Progenitor cell of endocrine pancreas (in vitro differentiated cells): ENCODE data around the gene PTGS1. TPM values are rescaled to one million over a fixed set of nuclear protein-coding genes. Genes with fewer than 3 reads are reported as not detected.

Experiments used
- DNase-seq: peaks from one replicate; pipeline ENCODE4 v3.0.0; 2021; ENCODE audit warnings: low spot score; ENCODE audit not compliant: unreplicated experiment
- H3K27ac Mint-ChIP-seq: 2 replicates; pipeline ENCODE4 v1.8.0; 2021; ENCODE audit warnings: mild to moderate bottlenecking, moderate library complexity, mixed read lengths
- H3K27me3 Mint-ChIP-seq: 2 replicates; pipeline ENCODE4 v1.8.0; 2021; ENCODE audit warnings: mixed read lengths
- H3K36me3 Mint-ChIP-seq: 2 replicates; pipeline ENCODE4 v1.8.0; 2022; ENCODE audit warnings: mixed read lengths; ENCODE audit not compliant: insufficient read depth
- H3K4me1 Mint-ChIP-seq: 2 replicates; pipeline ENCODE4 v1.8.0; 2021; ENCODE audit warnings: low read depth, mixed read lengths
- H3K4me3 Mint-ChIP-seq: 2 replicates; pipeline ENCODE4 v1.8.0; 2021; ENCODE audit warnings: low read depth, mild to moderate bottlenecking, moderate library complexity, mixed read lengths
- H3K9me3 Mint-ChIP-seq: 2 replicates; pipeline ENCODE4 v1.8.0; 2021; ENCODE audit warnings: low read depth, mixed read lengths
- CTCF ChIP-seq: fragments of 200-600 bp; sonication (generic); IDR thresholded peaks from one replicate; pipeline ENCODE4 v1.5.0; 2021; ENCODE audit warnings: antibody characterized with exemption, mild to moderate bottlenecking; ENCODE audit not compliant: unreplicated experiment
- total RNA-seq: library from RNA; stranded (reverse); gene quantifications from 2 replicates; pipeline ENCODE4 v1.2.1, GENCODE V29; 2021

Gene PTGS1
- total RNA-seq, 1 donor from 2014 or later = 0.07 TPM

- DNase-seq = no peak
- no peaks in the 10 kb centered on the region for H3K4me1 Mint-ChIP-seq
- H3K36me3 Mint-ChIP-seq = no peaks in the 10 kb centered on the region
- H3K9me3 Mint-ChIP-seq = no peaks in the 10 kb centered on the region
- H3K4me3 Mint-ChIP-seq = no peak overlapping the region
- peaks cover 47% of the 10 kb centered on the region for H3K27me3 Mint-ChIP-seq
- no peak overlapping the region for H3K27ac Mint-ChIP-seq
- TF ChIP-seq CTCF = no peak
Observed at GRCh38 chr9:122336189-122336588, 34.6 kb upstream of the PTGS1 start.

- Mint-ChIP-seq H3K27me3 (peaks cover 44% of the 10 kb centered on the region), H3K27ac (no peak overlapping the region), H3K4me3 (no peak overlapping the region), H3K4me1 (no peaks in the 10 kb centered on the region), H3K9me3 (no peaks in the 10 kb centered on the region), H3K36me3 (no peaks in the 10 kb centered on the region)
- TF ChIP-seq CTCF = no peak
- DNase-seq = no peak
Observed at GRCh38 chr9:122336866-122337555, 33.8 kb upstream of the PTGS1 start.

GRCh38 chr9:122337556-122337929 lies 33.3 kb upstream of the PTGS1 start:
- Mint-ChIP-seq H3K4me3 (no peak overlapping the region), H3K9me3 (no peaks in the 10 kb centered on the region), H3K4me1 (no peaks in the 10 kb centered on the region), H3K36me3 (no peaks in the 10 kb centered on the region), H3K27ac (no peak overlapping the region), H3K27me3 (peaks cover 49% of the 10 kb centered on the region)
- no peak for TF ChIP-seq CTCF
- DNase-seq = no peak

- TF ChIP-seq CTCF = no peak
Observed at GRCh38 chr9:122338536-122338935, 32.3 kb upstream of the PTGS1 start.

GRCh38 chr9:122338994-122339393 lies 31.8 kb upstream of the PTGS1 start:
- no peaks in the 10 kb centered on the region for H3K36me3 Mint-ChIP-seq
- H3K4me1 Mint-ChIP-seq = no peaks in the 10 kb centered on the region
- H3K27me3 Mint-ChIP-seq = peaks cover 52% of the 10 kb centered on the region
- no peak for TF ChIP-seq CTCF
- no peak overlapping the region for H3K4me3 Mint-ChIP-seq
- no peak for DNase-seq
- H3K9me3 Mint-ChIP-seq = no peaks in the 10 kb centered on the region
- no peak overlapping the region for H3K27ac Mint-ChIP-seq

More at GRCh38 chr9:122338536-122338935, 32.3 kb upstream of the PTGS1 start:
- Mint-ChIP-seq H3K4me3 (no peak overlapping the region), H3K27me3 (peaks cover 49% of the 10 kb centered on the region), H3K4me1 (no peaks in the 10 kb centered on the region), H3K9me3 (no peaks in the 10 kb centered on the region), H3K36me3 (no peaks in the 10 kb centered on the region), H3K27ac (no peak overlapping the region)
- DNase-seq = no peak
